ENCODE measurements around the gene CNBP.
"Not testable (repeated sequence)": the region's sequence is repeated elsewhere in the genome, so short reads cannot be mapped to it uniquely, and the experiment has no call there.

CNBP gene

DNA sequence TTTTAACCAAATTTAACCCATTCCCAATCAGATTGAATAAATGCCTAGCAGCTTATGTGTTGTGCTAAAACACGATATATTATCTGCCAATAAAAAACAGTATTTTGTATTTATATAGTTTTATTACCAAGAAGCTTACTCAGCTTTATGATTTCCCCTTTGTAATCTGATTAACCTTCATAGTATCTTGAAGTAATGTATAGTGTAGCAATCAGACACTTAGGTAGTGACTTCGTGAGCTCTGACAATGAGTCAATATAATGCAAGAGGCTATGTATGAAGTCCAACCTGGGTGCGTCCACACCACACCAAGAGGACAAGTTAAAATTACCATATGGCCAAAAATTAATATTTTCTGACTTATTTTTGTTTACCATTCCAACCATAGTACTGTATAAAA is 2.1 kb upstream of the CNBP start:
- DNase-seq (ENCODE audit: low read depth in 2 of 2, low spot score in 1 of 2): no peak

DNA sequence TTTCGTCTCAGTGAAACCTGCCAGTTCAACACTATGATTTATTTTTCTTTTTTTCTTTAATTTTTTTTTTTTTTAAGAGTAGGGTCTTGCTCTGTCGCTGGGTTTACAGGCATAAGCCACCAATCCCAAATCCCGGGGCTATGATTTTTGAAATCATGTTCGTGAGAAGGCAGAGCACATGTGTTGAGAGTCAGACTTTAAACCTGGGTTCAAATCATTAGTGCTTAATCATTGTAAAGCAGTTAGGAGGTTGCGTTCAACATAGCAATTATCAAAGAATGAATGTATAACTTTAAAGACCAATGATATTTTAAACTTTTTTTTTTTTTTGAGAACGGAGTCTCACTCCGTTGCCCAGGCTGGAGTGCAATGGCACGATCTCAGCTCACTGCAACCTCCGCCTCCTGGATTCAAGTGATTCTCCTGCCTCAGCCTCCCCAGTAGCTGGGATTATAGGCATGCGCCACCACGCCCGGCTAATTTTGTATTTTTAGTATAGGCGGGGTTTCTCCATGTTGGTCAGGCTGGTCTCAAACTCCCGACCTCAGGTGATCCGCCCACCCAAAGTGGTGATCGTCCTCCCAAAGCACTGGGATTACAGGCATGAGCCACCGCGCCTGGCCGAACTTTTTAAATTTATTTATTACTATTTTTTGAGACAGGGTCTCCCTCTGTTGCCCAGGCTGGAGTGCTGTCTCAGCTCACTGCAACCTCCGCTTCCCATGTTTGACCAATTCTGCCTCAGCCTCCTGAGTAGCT is 1.3 kb upstream of the CNBP start:
- not testable (repeated sequence) for DNase-seq (ENCODE audit: low read depth in 2 of 2, low spot score in 1 of 2)

DNA sequence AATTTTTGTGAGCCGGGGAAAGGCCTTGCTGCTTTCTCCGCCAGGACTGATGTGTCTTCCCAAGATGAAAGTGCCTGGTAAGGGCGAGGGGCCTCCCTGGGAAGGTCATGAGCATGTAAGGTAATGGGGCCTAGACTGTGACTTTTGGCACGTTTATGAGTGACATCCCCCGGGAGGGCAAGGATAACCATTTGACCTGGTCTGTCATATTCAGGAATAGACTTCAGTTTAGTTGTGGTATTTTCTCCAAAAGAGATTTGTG is 631 bp upstream of the CNBP start:
- DNase-seq (ENCODE audit: low read depth in 2 of 2, low spot score in 1 of 2): no peak

DNA sequence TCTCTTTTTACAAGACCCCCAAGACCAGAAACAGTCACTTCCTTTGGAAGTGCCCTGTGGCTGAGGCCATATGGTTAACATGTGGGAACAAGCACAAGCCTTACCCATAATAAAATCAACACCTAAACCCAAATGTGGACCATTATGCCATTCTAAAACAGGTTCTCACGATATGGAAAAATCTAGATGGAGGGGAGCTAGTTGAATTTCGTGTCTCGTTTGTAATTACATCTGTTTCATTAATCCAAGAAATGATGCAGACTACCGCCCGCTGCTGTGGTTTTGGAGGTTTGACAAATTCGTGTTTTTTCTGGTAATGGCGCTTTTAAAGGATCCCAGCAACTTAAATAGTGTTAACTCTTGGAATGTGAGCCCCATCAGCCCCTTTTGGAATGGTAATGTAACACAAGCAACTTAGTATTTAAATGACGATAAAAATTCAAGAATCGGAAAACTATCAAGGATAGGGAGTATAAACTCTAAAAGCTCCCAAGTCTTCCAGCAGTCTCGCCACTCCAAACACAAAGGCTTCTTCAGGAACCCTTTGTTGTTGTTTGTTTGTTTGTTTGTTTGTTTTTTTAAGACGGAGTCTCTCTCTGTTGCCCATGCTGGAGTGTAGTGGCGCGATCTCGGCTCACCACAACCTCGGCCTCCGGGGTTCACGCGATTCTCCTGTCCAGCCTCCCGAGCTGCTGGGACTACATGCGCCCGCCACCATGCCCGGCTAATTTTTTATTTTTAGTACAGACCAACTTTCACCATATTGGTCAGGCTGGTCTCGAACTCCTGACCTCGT is 1.1 kb downstream of the CNBP start:
- no peak for DNase-seq (ENCODE audit: low read depth in 2 of 2, low spot score in 1 of 2)

DNA sequence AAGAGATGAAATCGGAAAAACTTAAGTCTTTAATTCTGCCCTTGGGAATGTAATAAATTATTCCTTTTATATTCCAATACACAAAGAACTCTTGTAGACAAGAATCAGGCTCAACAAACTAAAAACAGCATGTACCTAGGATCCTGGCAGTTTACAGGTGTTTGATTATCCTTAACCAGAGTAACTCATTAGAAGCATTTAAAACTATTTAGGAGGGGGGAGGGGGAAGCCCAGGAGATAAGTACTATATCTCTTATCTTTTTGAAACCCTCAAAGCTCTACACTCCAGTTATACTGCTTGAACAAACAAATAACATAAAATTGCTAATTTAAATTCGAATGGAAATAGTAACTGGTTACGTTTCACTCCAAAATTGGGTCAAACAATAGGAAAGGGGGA is 1.9 kb downstream of the CNBP start:
- DNase-seq (ENCODE audit: low read depth in 2 of 2, low spot score in 1 of 2): no peak

DNA sequence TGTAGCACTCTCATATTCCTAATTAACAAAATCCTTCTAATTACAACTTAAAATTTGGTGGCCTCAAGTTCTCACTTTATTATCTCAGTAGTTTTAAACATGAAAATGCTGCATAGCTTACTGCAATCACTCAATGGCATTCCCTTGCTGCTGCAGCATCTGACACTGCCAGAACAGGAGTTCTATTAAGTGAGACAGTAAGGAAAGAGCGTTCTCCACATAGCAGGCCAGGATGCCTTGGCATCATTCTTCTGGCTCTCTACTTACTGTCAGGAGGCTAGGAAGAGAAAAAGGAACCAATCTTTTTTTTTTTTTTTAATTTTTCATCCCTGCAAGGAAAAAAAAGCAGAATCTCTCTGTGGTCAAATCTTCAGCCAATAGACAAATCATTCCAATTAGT is 3.2 kb downstream of the CNBP start:
- no peak for DNase-seq (ENCODE audit: low read depth in 2 of 2, low spot score in 1 of 2)

DNA sequence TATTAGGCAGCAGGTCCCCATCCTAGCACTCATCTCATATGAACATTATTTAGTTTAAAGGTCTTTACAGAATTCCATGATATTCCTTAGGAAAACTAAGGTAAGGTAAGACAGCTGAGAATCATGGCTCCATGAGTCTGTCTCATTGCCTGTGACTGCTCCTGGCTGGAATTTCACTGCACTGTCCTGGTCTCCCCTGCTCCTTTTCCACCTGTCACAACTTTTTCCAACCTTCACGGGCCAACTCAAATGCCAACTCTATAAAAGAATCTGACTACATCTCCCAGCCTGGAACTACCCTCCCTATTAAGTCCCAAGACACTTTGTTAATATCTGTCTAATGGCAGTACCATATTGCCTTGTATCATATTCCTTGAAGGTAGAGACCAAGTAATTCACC is 7.6 kb downstream of the CNBP start:
- no peak for DNase-seq (ENCODE audit: low read depth in 2 of 2, low spot score in 1 of 2)

DNA sequence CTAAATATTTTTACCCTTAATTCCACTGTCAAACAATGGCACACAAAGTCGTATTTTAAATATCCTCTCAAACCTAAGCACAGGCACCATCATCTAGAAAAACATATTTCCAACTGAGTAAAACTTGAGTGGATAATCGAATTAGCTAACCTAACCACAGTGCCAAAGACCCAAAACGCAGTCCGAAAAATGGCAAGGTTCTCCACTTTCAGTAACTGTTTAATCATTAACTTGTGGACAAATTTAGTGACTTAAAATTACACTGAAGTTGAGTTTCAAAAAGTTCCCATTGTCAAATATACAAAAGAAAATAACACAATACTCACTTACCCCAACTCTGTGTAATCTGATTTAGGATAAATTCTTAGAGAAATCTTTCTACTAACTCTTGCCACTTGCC is 10.0 kb downstream of the CNBP start:
- no peak for DNase-seq (ENCODE audit: low read depth in 2 of 2, low spot score in 1 of 2)

DNA sequence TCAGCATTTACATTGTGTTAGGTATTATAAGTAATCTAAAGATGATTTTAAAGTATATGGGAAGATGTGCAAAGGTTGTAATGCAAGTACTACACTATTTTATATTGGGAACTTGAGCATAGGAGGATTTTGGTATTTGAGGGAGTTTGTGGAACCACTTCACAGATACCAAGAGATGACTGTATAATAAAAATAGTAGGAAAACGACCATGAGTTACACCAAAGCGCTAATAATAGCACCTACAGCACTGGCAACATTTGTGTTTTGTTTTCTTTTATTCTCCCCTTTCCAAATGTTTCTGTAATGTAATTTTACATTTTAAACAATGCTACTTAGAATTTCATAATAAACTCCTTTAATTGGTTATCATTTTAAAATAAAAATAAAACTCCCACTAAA is 10.5 kb downstream of the CNBP start:
- no peak for DNase-seq (ENCODE audit: low read depth in 2 of 2, low spot score in 1 of 2)

DNA sequence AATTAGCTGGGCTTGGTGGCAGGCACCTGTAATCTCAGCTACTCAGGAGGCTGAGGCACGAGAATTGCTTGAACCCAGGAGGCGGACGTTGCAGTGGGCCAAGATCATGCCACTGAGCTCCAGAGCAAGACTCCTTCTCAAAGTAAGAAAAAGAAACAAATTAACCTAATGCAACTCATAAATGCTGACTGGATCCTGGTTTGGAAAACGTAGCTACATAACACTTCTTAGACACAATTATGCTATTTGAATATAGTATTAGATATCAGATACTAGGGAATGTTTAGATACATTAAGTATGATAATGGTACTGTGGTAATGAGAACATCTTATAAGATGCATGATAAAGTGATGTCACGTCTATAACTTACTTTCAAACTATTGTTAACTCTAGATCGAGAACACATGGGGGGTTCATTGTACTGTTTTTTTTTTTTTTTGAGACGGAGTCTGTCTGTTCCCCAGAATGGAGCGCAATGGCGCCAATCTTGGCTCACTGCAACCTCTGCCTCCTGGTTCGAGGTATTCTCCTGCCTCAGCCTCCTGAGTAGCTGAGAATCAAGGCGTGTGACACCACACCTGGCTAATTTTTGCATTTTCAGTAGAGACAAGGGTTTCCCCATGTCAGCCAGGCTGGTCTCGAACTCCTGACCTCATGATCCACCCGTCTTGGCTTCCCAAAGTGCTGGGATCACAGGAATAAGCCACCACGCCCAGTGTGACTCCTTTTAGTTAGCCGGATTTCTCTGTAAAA is 16.9 kb downstream of the CNBP start:
- no peak for DNase-seq (ENCODE audit: low read depth in 2 of 2, low spot score in 1 of 2)

DNA sequence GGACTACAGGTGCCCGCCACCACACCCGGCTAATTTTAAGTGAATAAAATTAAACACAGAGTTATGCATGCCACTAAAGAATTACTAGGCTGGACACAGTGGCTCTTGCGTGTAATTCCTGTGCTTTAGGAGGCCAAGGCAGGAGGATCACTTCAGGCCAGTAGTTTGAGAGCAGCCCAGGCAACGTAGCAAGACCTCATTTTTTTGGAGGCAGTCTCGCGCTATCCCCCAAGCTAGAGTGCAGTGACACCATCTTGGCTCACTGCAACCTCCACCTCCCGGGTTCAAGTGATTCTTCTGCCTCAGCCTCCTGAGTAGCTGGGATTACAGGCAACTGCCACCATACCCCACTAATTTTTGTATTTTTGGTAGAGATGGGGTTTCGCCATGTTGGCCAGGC is 18.1 kb downstream of the CNBP start:
- DNase-seq (ENCODE audit: low read depth in 2 of 2, low spot score in 1 of 2): not testable (repeated sequence)

DNA sequence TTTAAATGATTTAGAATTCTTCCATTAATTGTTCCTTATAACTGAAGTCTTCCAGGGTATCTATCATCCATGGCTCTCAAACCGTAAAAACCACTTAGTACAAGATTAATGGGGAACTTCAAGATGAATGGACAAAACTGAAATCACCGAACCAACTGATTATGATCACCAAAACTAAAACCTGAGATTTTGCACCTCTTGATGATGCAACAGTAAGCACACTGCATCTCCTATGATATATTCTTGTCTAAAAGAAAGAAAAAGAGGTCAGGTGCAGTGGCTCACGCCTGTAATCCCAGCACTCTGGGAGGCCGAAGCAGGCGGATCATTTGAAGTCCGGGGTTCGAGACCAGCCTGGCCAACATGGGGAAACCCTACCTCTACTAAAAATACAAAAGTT is 19.2 kb downstream of the CNBP start:
- no peak for DNase-seq (ENCODE audit: low read depth in 2 of 2, low spot score in 1 of 2)

DNA sequence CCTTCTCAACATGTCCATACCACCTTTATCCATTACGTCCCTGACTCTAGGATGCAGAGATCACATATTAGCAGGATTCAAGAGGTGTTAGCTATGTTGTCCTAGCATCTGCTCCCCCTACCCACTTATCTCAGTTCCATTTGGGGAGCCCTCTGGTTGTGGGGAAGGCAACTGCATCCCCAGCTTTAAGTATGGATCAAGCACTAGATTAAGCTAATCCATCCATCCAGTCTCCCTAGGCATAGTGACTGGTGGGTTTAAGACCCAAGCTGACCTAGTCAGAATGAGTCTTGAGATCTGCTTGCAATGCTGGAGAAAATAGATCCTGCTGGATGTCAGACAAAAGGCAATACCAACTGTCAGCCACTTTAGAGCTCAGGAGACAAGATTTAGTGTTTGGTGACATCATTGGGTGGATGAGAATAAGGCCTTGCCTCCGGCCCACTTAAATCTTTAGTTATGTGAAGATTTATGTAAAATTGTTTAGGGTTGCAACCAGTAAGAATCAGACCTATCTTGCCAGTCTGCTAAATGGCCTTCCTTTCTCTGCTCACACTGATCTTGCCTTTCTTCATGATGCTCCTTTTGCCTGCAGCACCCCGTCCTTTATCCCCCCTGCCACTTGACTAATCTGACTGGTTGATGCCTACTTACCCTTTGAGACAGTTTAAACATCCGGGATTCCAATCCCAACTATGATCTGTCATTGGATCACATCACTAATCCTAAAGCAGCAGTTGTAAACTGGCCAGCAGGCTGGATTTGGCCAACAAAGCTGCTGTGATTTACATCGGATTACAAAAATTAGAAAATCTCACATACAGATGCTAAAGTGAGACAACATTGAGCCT is 20.7 kb downstream of the CNBP start:
- DNase-seq (ENCODE audit: low read depth in 2 of 2, low spot score in 1 of 2): no peak

DNA sequence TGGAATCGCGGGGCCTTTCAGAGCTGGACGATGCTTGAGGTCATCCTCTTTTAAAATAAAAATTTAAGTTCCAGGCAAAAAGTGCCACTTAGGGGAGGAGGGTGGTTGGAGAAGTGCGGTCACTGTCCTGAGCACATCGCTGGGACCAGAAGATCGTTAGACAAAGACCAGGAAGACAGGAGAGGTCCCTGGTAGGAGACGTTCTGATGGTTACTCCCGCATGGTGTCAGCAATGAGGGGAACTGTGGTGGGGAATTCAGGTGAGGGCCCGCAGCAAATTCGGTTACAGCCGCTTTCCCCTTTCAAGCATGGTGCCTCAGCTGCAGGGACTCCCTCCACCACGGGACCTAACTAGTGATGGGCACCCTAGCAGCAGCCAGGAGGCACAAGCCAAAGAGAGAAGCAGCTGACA is 21.8 kb downstream of the CNBP start:
- DNase-seq (ENCODE audit: low read depth in 2 of 2, low spot score in 1 of 2): no peak

DNA sequence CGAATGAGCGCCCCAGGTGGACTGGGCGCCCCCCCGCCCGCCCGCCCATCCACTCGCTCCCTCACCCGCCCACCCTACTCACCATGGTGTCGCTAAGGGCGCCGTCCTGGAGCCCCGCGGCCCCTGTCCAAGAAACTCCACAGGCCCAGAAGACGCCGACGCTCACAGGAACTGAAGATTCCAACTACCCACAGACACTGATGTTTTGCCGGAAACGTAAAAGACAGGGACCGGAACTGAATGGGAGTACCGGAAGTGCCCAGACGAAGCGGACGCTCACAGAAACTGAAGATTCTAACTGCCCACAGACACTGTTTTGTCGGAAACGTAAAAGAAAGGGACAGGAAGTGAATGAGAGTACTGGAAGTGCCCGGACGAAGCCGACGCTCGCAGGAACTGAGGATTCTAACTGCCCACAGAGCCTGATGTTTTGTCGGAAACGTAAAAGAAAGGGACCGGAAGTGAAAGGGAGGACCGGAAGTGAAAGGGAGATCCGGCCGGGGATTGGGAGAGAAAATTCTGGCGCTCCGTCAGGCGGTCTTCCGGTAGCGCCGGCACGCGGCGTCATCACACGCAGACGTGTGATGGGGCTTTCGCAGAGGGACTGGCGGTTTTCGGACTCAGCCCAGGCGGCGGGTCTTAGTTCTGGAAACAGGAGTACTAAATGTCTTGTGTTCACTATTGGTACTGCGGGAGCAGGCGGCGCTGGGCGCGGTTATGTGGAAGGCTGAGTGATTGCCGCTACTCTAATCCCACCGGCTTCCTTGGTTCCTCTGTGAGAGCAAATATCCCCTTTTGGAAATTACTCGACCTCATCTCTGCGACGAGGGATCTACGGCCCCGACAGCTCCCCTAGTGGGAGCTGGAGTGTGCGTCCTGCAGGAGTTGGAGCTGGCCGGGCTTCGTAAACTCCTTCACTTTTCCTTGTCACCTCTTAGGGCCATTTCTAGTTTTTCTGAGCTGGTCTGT is 22.5 kb downstream of the CNBP start, which contains the start of gene ISY1:
TSS of gene ISY1 (minus strand) at position 173 of the 969 bp plus-strand sequence. CDS start at position 85, 88 bp downstream.
- DNase-seq (ENCODE audit: low read depth in 2 of 2, low spot score in 1 of 2): peak; percentile 64 to 72

DNA sequence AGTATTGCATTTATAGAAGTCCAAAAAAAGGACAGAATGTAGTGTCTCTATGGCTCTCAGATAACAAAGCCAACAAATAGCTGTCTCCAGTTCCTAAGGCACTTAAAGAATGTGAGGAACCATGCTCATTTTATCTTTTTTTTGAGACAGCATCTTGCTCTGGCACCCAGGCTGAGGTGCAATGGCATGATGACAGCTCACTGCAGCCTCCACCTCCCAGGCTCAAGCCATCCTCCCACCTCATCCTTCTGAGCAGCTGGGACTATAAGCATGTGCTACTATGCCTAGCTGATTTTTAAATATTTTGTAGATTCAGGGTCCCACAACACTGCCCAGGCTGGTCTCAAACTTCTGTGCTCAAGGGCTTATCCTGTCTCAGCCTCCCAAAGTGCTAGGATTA is 38.9 kb downstream of the CNBP start:
- no peak for DNase-seq (ENCODE audit: low read depth in 2 of 2, low spot score in 1 of 2)

DNA sequence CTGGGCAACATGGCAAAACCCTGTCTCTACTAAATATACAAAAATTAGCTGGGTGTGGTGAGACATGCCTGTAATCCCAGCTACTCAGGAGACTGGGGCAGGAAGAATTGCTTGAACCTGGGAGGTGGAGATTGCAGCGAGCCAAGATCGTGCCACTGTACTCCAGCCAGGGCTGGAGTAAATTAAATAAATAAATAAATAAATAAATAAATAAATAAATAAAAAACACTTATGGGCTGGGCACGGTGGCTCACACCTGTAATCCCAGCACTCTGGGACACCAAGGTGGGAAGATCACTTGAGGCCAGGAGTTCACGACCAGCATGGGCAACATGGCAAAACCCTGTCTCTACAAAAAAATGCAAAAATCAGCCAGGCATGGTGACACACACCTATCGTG is 42.7 kb downstream of the CNBP start:
- DNase-seq (ENCODE audit: low read depth in 2 of 2, low spot score in 1 of 2): not testable (repeated sequence)

DNA sequence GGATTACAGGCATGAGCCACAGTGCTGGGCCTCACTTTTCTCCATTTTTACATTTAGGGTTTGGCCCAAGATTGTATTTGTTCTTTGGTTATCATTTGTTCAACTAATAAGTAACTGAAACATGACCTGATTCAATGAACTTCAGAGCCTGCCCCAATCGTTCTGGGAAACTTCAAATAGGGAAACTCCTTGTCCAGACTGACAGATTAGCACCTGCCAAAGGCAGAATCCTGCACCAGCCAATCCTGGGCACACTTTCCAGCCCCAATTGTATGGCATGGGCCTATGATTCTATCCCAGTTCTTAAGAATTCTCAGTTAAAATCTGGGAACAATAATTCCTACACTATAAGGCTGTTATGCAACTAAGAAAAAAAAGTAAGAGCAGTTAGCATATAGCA is 43.8 kb downstream of the CNBP start:
- DNase-seq (ENCODE audit: low read depth in 2 of 2, low spot score in 1 of 2): no peak

DNA sequence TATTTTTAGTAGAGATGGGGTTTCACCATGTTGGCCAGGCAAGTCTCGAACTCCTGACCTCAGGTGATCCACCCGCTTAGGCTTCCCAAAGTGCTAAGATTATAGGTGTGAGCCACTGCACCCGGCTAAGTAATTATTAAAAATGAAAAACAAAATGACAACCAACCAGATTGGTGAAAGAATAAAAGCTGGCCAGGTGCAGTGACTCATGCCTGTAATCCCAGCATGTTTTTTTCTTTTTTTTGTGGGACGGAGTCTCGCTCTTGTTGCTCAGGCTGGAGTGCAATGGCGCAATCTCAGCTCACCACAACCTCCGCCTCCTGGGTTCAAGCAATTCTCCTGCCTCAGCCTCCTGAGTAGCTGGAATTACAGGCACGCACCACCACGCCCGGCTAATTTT is 47.4 kb downstream of the CNBP start:
- not testable (repeated sequence) for DNase-seq (ENCODE audit: low read depth in 2 of 2, low spot score in 1 of 2)

All from stimulated activated CD8-positive, alpha-beta memory T cell treated with anti-CD3 and anti-CD28 coated beads, Interleukin-4, amount 100 ng/mL, for 1 hour (primary cell).